Vagina (tissue), 2 donors: Measurements from ENCODE around the gene CTXN2.

ENCODE experiments used
- CTCF ChIP-seq, 3 experiments: fragments of 450-650 bp in 2 of 3; fragments of 200-600 bp in 1 of 3; sonication (generic) in 1 of 3; IDR thresholded peaks; one replicate each; pipeline ENCODE4 v1.5.1; 2017 to 2019; ENCODE audit warnings: antibody characterized with exemption in 3 of 3, mild to moderate bottlenecking in 2 of 3, moderate library complexity in 2 of 3
- POLR2A ChIP-seq, 2 donors: fragments of 450-650 bp; IDR thresholded peaks; one replicate each; pipeline ENCODE4 v1.6.1; 2017; ENCODE audit warnings: antibody characterized with exemption in 2 of 2, mild to moderate bottlenecking in 2 of 2, moderate library complexity in 2 of 2

- TF ChIP-seq POLR2A (IDR thresholded peaks at IDR 0.05) (no peak), CTCF (IDR thresholded peaks at IDR 0.05) (no peak)
These were observed 5.2 kb upstream of the CTXN2 start for GRCh38 chr15:48186271-48186670.
